GM04504 (cell line): Measurements from ENCODE around the gene MAT1A.

Experiments
- DNase-seq: peaks from one replicate; pipeline ENCODE4 v3.0.0-alpha.2; 2012; ENCODE audit warnings: low read depth

Gene MAT1A

GRCh38 chr10:80281784-80282765 lies 7.4 kb downstream of the MAT1A start:
- DNase-seq: no peak

- DNase-seq: no peak
Measured at GRCh38 chr10:80281292-80281691, 8.2 kb downstream of the MAT1A start.

- DNase-seq: no peak
Measured at GRCh38 chr10:80280071-80280800, 9.2 kb downstream of the MAT1A start.

- DNase-seq: no peak
Measured at GRCh38 chr10:80279146-80279545, 10.3 kb downstream of the MAT1A start.

GRCh38 chr10:80278480-80278879 lies 11.0 kb downstream of the MAT1A start:
- DNase-seq: no peak

GRCh38 chr10:80277567-80278250 lies 11.7 kb downstream of the MAT1A start:
- DNase-seq: no peak

GRCh38 chr10:80277016-80277415 lies 12.4 kb downstream of the MAT1A start:
- no peak for DNase-seq

GRCh38 chr10:80276335-80276734 lies 13.1 kb downstream of the MAT1A start:
- DNase-seq: no peak

GRCh38 chr10:80275756-80276155 lies 13.7 kb downstream of the MAT1A start:
- no peak for DNase-seq

- DNase-seq: no peak
Measured at GRCh38 chr10:80275135-80275498, 14.3 kb downstream of the MAT1A start.

- DNase-seq: no peak
Measured at GRCh38 chr10:80274396-80275134, 14.9 kb downstream of the MAT1A start.

- DNase-seq: no peak
Measured at GRCh38 chr10:80273523-80274170, 15.8 kb downstream of the MAT1A start.

GRCh38 chr10:80272793-80273522 lies 16.5 kb downstream of the MAT1A start:
- DNase-seq: no peak

GRCh38 chr10:80271416-80271815 lies 18.0 kb downstream of the MAT1A start:
- DNase-seq: no peak

- DNase-seq: no peak
Measured at GRCh38 chr10:80270887-80271286, 18.6 kb downstream of the MAT1A start.

GRCh38 chr10:80268938-80269588 lies 20.4 kb downstream of the MAT1A start:
- DNase-seq: no peak

- DNase-seq: peak; percentile 6
Measured at GRCh38 chr10:80268266-80268665, 21.2 kb downstream of the MAT1A start.

GRCh38 chr10:80266513-80266863 lies 23.0 kb downstream of the MAT1A start:
- DNase-seq: no peak

- no peak for DNase-seq
Measured at GRCh38 chr10:80265740-80266512, 23.5 kb downstream of the MAT1A start.
